NCI-H82 (cell line): ENCODE results near the gene DAPK1.

Source experiments
- DNase-seq: peaks from one replicate; lab custom pipeline; 2025; lab: John Stamatoyannopoulos, UW

Gene DAPK1

DNA sequence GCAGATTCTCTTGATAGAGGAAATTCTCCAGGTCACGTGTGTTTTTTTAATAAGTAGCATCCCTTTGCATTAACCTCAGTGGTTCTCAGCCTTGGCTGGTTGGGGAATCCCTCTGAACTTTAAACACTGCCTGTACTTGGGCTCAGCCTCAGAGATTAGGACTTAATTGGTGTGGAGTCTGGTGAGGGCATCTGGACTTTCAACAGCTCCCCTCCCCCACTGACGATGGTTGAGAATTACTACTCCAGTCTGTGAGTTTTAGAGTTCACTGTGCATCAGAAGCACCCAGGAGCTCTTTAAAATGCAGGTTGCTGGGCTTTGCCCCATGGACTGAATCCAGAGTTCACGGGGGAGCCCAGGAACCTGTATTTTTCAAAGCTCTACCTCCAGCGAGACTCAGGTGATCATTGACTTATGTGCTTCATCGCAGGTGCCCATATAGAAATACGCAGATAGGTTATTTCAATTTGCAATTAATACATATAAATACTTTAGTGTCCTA is 71.4 kb downstream of the DAPK1 start:
- DNase-seq, result peak; percentile 56

DNA sequence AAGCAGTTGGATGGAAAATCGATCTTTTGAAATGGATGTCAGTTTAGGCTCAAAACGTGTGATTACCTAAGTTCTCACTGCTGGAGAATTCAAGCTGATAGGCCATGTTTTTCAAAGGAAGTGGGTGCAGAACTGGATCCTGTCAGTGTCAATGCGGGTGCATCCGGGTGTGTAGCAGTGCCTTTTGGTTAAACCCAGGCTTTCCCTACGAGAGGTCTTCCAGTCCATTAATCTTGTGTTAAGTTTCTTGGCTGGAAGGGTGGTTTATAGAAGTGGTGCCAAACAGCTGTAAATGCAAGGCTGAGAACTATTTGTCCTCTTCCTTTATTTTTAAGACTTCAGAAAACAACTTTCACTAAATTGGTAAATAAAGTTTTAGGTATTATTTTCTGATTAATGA is 71.9 kb downstream of the DAPK1 start:
- DNase-seq, result no peak

GRCh38 chr9:87570000-87570908 is 72.6 kb downstream of the DAPK1 start:
- no peak for DNase-seq

GRCh38 chr9:87572719-87573118 is 75.1 kb downstream of the DAPK1 start:
- no peak for DNase-seq

DNA sequence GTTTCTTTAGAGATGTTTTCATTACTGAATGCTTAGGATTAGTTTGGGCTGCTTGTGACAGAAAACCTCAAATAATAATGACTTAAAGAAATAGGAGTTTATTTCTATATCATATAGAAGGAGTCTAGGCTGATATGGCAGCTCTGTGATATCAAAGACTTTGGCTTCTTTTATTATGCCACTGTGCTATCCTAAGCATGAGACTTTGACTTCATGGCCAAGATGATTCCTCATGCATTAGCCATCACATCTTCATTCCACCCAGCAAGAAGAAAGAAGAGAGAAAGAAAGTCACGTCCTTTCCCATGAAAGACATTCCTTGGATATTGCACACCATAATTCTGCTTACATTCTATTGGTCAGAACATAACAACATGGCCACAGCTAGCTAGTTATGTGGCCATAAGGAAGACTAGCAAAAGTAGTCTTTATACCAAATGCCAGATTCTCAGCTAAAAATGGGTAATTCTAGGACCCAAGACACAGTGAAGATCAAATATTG is 76.2 kb downstream of the DAPK1 start:
- DNase-seq, result no peak

DNA sequence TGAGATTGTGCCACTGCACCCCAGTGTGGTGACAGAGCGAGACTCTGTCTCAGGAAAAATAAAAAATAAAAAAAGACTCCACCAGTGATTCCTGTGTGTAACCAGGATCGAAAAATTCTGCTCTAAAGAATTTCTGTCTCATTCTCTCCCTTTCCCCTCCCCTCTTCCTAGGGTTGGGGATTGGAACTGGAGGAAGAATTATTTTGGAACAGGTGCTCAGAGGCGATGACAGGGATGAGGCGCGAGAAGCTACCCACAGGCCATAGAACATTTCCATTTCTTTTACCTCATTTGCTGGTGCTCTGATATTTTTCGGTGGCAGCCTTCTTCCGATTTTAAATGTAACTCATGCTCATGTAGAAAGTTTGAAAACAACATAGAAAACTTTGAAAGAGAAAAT is 80.1 kb downstream of the DAPK1 start:
- DNase-seq, result no peak

DNA sequence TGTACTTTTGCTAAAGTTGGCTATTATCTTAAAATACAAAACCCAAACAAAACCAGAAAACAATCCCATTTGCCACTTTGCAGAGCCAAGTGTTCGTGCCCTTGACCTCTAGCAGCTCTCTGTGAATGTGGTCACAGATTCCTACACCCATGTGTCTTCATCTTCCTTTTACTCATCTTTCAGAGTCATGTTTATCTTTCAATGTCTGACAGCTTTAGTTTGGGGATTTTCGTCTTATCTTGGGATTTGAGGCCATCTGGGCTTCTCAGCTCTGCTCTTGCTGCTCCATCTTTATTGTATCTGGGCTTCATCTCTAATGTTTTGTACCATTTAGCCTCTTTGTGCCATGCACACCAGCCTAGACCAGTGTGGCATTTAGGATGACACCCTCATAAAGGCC is 81.0 kb downstream of the DAPK1 start:
- peak; percentile 42 for DNase-seq

- DNase-seq, result no peak
Measured at GRCh38 chr9:87579781-87580541, 82.3 kb downstream of the DAPK1 start.

GRCh38 chr9:87580941-87581438 is 83.3 kb downstream of the DAPK1 start:
- DNase-seq, result no peak

GRCh38 chr9:87581513-87581912 is 83.8 kb downstream of the DAPK1 start:
- no peak for DNase-seq

DNA sequence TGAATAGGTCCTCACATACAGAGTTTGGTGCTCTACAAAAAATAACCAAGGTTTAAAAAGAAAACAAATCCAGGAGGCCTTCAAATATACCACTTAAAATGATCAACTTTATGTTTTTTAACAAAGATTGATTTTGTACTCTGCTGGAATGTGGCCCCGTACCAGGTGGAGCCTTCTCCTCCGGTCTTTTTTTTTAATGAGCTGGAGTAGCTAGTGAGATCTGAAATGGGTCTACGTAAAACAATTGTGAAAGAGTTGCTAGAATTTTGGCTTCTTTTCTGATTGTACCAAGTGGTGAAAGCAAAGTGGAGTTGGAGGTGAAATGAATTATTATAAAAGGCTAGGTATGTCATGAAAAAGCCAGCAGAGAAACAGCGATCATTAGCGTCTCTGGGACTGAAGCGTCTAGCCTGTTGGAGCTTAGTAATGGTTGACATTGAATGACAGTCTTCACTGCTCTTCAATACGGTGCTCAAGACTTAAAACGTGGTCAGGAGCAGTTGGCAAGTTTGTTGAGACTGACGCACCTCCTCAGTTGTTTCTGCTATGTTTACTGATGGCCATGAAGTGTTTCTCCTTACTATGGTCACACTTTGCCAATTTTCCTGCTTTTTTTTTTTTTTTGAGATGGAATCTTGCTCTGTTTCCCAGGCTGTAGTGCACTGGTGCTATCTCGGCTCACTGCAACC is 84.4 kb downstream of the DAPK1 start:
- DNase-seq, result no peak

GRCh38 chr9:87584326-87584725 is 86.7 kb downstream of the DAPK1 start:
- DNase-seq, result no peak

DNA sequence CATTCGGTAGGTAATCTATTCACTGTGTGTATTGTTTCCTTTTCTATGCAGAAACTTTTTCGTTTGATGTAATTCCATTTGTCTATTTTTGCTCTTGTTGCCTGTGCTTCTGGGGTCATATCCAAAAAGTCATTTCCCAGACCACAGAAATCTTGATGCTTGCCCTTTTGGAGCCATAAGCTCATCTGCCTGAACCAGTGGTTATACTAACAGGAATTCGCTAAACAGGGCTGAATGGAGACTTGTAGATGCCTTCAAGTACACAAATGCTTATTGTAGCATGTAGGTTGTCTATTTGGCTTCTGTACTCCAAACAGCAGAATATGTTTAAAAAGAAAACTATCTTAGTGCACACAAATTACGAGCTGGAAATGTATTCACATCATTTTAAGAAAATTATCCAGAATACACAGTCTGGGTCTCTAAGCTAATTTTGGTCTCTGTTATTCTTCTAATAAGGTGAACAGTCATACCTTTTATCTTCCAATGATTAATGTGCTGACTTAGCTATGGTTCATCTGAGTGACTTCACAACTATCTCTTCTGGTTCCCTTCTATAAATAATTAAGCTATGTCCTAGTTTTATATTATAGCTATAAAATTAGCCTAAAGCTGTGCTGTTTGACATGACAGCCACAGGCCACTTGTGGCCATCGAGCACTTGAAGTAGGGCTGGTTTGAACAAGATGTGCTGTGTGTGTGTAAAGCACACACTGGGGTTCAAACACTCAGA is 87.6 kb downstream of the DAPK1 start:
- DNase-seq, result no peak

GRCh38 chr9:87586731-87587355 is 89.2 kb downstream of the DAPK1 start:
- no peak for DNase-seq

DNA sequence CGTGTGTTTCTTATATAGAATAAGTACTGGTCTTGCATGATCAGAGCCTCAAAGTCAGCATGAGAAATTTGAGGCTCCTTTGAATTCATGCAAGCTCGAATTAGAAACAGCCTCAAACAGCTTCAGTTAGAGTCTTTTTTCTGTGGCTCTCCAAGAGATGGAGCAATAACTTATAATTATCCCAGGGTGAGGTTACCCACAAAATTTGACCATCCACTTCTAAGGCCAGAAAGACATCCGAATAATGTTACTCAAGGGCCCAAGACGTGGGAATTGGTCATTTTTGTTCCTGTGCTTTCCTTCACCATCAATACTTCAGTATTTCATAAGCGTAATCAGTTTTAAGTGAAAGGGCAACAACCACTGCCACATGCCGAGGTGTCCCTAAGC is 89.7 kb downstream of the DAPK1 start:
- no peak for DNase-seq

- DNase-seq, result no peak
Measured at GRCh38 chr9:87587864-87588263, 90.2 kb downstream of the DAPK1 start.

DNA sequence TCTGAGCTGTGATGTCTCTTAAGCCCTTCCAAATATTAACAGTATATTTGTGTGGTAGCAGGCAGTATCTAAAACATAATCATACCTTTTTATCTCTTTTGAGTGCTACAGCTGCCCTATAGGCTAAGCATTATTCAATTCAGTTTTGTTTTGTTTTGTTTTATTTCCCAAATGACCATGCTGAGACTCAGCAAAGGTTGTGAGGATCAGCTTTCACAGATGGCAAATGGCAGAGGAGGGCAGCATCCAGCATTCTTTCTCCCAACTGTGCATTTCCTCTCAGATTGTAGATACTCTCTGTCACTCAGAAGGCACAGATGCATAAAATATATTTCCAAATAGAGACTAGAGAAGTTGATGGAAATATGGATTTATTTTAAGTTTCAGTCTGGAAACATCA is 90.7 kb downstream of the DAPK1 start:
- DNase-seq, result no peak

- no peak for DNase-seq
Measured at GRCh38 chr9:87590996-87591395, 93.3 kb downstream of the DAPK1 start.

DNA sequence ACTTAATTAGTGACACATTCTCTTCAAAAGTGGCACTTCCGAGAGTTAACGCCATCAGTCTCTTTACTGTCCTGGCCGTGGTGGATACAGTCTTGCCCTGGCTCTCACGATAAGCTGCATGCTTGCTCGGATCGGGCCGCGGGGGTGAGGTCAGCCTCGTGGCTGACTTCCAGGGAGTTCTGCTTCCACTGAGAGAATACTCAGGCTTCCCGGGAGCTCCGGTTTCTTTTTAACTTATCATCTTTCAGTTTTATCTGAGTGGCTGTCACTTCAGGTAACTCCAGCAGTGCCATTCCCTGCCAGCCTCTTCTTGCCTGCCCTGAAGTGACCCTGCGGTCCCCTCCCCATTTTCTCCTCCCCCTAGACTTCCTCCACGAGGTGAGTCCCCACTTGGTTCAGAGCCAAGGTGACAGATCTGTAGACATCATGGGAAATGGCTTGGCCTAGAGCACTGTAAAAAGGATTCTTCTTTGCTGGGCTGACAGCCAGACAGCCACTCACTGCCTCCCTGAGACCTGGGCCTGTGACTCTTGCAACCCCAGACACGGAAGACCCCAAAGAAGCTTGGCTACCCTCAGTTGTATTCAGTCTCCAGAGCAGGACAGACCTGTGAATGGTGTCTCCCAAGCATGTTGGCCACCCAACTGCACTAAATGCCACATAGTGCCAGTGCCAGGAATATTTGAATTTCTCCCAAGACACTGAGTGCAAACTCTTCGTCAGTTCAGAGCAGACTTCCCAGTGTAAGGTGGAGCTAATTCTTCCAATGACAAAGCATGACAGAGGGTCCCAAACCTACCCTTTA is 95.1 kb downstream of the DAPK1 start:
- no peak for DNase-seq

- no peak for DNase-seq
Measured at GRCh38 chr9:87593359-87593980, 95.8 kb downstream of the DAPK1 start.
